K562 (cell line): Measurements from ENCODE around the gene AGAP1. TPM values are rescaled to one million over a fixed set of nuclear protein-coding genes. Genes with fewer than 3 reads are reported as not detected.

Experiments used
- ZNF217 ChIP-seq: sonication (generic); formaldehyde crosslinking; IDR thresholded peaks from 2 replicates; pipeline ENCODE4 v1.8.0; 2022; ENCODE audit warnings: mild to moderate bottlenecking, missing genetic modification reagents
- polyA plus RNA-seq, 8 experiments: library from polyadenylated mRNA; depleted of rRNA in 4 of 8; stranded (reverse) in 5 of 8; unstranded in 3 of 8; fragments of >200 nt; fragmentation: Nextera tagmentation in 2 of 8; fragmentation: Illumina TruSeq in 1 of 8; extraction: Ambion mirVana in 2 of 8; extraction: Trizol in 1 of 8; gene quantifications; 2 replicates each; pipeline versions ENCODE4 v1.2.1 to v1.2.3, GENCODE V29; 2011 to 2014; ENCODE audit warnings: inconsistent platforms in 1 of 8, missing spikeins in 1 of 8
- small RNA-seq: library from RNA; depleted of rRNA; stranded (forward); fragments of <200 nt; gene quantifications from one replicate; pipeline ENCODE3, GENCODE V24; 2014
- total RNA-seq, 7 experiments: library from RNA; depleted of rRNA in 6 of 7; stranded (reverse); fragments of >200 nt in 6 of 7; fragmentation: Illumina TruSeq in 2 of 7; extraction: Trizol in 2 of 7; gene quantifications; 2 replicates each; pipeline versions ENCODE4 v1.2.1 to v1.2.3, GENCODE V29; 2011 to 2021; ENCODE audit warnings: low replicate concordance in 1 of 7
- TF ChIP-seq, protein P1 (sequence below), 2 experiments: fragments of 450-650 bp; formaldehyde crosslinking in 1 of 2; IDR thresholded peaks; 2 replicates each; pipeline versions ENCODE4 v1.4.0 to v1.6.1; 2014 to 2020; ENCODE audit warnings: mild to moderate bottlenecking in 2 of 2, borderline replicate concordance in 1 of 2, low read depth in 1 of 2

The AGAP1 gene
- total and polyA plus RNA-seq, 9 of the 15 experiments (the other 6 are each of a cell fraction or from before 2014, with no cell fraction given), result 1.3 to 24.0 (median 10.6) TPM

DNA sequence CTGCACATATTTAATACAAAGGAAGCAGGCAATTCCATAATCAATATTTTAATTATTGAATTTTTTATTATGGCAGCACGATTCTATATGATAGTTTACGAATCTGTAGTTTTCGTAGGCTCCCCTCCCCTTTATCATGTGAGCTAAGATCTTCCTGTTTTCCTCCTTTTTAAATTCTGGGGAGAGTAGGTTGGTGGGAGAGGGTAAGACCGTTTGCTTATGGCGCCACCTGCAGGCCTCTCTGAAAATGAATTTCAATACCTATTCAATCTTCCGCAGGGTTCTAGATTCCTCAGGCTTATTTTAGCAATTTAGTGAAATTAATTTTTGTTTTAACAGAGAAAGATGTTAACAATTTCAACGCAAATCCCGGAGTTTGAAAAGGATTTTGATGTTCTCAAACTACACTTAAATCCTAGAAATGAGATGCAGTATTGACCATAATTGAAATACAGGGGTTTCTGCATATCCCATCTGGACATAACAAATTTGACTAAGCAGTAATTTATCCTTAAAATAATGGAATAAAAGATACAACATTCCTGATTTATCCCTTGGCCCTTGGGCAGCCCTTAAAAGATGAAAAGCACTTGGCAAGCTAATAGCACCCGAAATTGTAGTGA lies 687.1 kb downstream of the AGAP1 start (continued):
- TF ChIP-seq, protein P1, sequence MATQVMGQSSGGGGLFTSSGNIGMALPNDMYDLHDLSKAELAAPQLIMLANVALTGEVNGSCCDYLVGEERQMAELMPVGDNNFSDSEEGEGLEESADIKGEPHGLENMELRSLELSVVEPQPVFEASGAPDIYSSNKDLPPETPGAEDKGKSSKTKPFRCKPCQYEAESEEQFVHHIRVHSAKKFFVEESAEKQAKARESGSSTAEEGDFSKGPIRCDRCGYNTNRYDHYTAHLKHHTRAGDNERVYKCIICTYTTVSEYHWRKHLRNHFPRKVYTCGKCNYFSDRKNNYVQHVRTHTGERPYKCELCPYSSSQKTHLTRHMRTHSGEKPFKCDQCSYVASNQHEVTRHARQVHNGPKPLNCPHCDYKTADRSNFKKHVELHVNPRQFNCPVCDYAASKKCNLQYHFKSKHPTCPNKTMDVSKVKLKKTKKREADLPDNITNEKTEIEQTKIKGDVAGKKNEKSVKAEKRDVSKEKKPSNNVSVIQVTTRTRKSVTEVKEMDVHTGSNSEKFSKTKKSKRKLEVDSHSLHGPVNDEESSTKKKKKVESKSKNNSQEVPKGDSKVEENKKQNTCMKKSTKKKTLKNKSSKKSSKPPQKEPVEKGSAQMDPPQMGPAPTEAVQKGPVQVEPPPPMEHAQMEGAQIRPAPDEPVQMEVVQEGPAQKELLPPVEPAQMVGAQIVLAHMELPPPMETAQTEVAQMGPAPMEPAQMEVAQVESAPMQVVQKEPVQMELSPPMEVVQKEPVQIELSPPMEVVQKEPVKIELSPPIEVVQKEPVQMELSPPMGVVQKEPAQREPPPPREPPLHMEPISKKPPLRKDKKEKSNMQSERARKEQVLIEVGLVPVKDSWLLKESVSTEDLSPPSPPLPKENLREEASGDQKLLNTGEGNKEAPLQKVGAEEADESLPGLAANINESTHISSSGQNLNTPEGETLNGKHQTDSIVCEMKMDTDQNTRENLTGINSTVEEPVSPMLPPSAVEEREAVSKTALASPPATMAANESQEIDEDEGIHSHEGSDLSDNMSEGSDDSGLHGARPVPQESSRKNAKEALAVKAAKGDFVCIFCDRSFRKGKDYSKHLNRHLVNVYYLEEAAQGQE (IDR thresholded peaks at IDR 0.05; ENCODE audit: borderline replicate concordance), result peak; percentile 14; the same call in 1 of the 2 replicates
- TF ChIP-seq, protein P1 (CRISPR knock-in tag; IDR thresholded peaks at IDR 0.05; ENCODE audit: low read depth), result no peak
- TF ChIP-seq ZNF217, result no peak

Small RNA genes within 50 kb of the gene (small RNA-seq; reads per million reads assigned to genes)
- gene RF00019 (not detected), gene RN7SL204P (not detected), gene RNU7-127P (not detected), gene TMSB10P1 (not detected)
